HAP-1 (cell line): Measurements from ENCODE around the gene DOCK8.
A peak's percentile ranks its signal among the peaks of the same experiment; 100 is the strongest.

ENCODE experiments used
- DNase-seq, 2 experiments: peaks; one replicate each; pipeline ENCODE4 v3.0.0-alpha.2; 2016 to 2020; ENCODE audit warnings: low spot score in 2 of 2
- H3K27me3 ChIP-seq: fragments of 250-450 bp; sonication (Bioruptor Pico); 2 replicates; pipeline ENCODE4 v1.5.1; 2020; ENCODE audit warnings: low read depth, mild to moderate bottlenecking, moderate library complexity
- H3K36me3 ChIP-seq: fragments of 250-450 bp; sonication (Bioruptor Pico); replicated peaks from 2 replicates; pipeline ENCODE4 v1.5.1; 2020; ENCODE audit warnings: mild to moderate bottlenecking
- H3K4me1 ChIP-seq: fragments of 250-450 bp; sonication (Bioruptor Pico); 2 replicates; pipeline ENCODE4 v1.5.1; 2020; ENCODE audit warnings: mild to moderate bottlenecking
- H3K4me3 ChIP-seq: fragments of 250-450 bp; sonication (Bioruptor Pico); 2 replicates; pipeline ENCODE4 v1.5.1; 2020; ENCODE audit warnings: mild to moderate bottlenecking, moderate library complexity
- H3K9me3 ChIP-seq: fragments of 250-450 bp; sonication (Bioruptor Pico); 2 replicates; pipeline ENCODE4 v1.5.1; 2020; ENCODE audit warnings: mild to moderate bottlenecking, moderate library complexity
- in situ Hi-C: fragments of 300-500 bp; cut with MboI; formaldehyde crosslinking; loops from 3 replicates; pipeline ENCODE4 v1.14.3; 2020; ENCODE audit warnings: low sequenced_read_pairs, inconsistent platforms, mixed read lengths

DOCK8 gene

DNA sequence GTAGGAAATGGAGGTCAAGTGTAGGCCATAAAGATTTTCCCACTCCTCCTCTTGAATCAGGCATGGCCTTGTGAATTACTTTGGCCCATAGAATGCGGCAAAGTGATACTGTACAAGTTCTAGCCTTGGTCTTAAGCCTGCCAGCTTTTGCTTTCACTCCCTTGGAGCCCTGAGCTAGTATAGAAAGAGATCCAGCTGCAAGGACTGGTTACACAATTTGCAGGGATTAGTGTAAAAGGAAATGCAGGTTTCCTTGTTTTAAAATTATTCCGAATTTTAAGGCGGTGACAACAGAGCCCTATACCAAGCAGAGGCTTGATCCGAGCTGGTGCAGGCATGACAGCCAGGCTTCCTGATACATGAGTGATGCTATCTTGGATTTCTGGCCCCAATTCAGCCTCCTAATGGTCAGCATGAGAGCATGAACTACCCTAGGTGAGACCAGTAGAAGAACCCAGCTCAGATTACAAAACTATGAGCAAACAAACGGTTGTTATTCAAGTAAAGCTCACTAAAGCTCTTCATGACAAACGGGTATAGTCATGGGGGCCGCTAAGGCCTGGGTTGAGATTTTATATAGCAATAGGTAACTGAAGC lies 257.9 kb downstream of the DOCK8 start:
- DNase-seq, result no peak
- no peaks in the 10 kb centered on the region for H3K9me3 ChIP-seq
- peaks cover 15% of the 10 kb centered on the region for H3K4me1 ChIP-seq
- H3K36me3 ChIP-seq, result no peaks in the 10 kb centered on the region; the same call in 1 of the 2 replicates
- H3K4me3 ChIP-seq, result no peak overlapping the region
- in situ Hi-C loops, result no loop called here
- H3K27me3 ChIP-seq, result no peaks in the 10 kb centered on the region

DNA sequence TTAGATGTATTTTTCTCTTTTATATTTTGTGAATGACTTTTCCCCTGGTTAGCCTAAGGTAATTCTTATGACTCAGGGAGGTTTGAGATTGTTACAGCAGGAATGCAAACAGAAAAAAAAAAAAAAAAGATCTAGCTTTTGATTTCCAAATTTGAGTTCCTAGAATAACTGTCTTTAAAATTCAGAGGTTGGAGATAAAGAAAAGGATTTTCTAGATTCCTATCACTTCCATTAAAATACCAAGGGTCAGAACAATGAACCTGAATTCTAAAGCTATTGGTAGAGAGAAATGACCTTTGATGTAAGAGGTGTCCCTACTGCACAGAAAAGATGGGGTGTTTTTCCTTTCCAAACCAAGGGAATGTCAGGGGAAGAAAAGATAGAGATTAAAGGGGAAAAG lies 262.5 kb downstream of the DOCK8 start:
- Histone ChIP-seq H3K36me3 (no peaks in the 10 kb centered on the region; the same call in 1 of the 2 replicates), H3K9me3 (0 out of 2 replicates have a peak, but pooled peaks cover 2% of the 10 kb centered on the region), H3K27me3 (no peaks in the 10 kb centered on the region), H3K4me3 (no peak overlapping the region), H3K4me1 (peaks cover 4% of the 10 kb centered on the region)
- peak in 1 of 2 experiments; percentile 49 for DNase-seq
- in situ Hi-C loops, result no loop called here

DNA sequence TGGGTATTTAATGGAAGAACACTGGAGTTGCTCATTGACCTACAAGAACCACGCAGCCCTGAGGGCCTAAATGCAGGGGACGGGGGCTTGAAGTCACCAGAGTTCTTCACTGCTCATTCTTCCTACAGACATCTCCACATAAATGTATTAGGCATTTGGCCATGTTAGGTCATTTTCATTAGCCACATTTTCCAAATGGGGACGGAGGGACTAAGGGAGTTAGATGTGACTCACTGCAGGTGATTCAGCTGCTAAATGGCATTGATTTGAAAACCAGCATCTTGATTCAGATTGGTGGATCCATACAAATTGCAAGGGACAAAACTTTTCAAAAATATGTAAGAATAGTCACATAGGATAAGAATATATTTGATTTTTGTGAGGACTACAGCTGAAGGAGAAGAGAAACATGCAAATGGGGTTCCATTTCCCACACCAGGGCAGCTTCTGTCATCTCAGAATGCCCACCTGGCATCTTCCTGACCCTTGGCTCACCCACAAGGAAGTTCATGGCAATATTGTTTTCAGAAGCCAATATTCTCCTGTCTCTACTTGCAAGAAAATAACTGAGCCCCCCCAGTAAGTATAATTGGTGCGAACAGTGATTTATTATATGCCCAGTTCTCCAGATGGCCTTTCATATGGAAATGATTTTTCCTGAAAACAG lies 264.8 kb downstream of the DOCK8 start:
- Histone ChIP-seq H3K27me3 (no peaks in the 10 kb centered on the region), H3K36me3 (no peaks in the 10 kb centered on the region), H3K4me1 (peaks cover 4% of the 10 kb centered on the region), H3K4me3 (no peak overlapping the region), H3K9me3 (0 out of 2 replicates have a peak, but pooled peaks cover 2% of the 10 kb centered on the region)
- in situ Hi-C loops, result no loop called here
- no peak for DNase-seq

DNA sequence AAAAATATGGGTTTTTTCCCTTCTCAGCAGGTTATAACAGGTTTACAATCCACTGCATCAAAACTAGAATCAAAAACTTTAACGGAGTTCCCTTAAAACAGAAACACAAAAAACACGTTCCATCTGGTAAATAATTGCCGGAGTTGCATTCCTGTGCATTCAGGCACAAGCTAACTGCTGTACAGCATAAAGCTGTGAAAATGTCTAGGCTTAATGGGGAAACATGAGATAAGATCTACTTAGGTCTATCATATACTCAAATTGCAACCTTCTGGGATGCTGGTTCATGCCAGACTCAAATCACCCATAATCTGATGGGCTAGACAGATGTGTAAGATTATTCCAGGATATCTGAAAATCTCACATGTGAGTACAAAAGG lies 265.3 kb downstream of the DOCK8 start:
- no peak overlapping the region for H3K4me3 ChIP-seq
- no peak for DNase-seq
- H3K9me3 ChIP-seq, result 0 out of 2 replicates have a peak, but pooled peaks cover 2% of the 10 kb centered on the region
- no peaks in the 10 kb centered on the region for H3K36me3 ChIP-seq
- no peaks in the 10 kb centered on the region for H3K27me3 ChIP-seq
- in situ Hi-C loops, result no loop called here
- H3K4me1 ChIP-seq, result peaks cover 4% of the 10 kb centered on the region

DNA sequence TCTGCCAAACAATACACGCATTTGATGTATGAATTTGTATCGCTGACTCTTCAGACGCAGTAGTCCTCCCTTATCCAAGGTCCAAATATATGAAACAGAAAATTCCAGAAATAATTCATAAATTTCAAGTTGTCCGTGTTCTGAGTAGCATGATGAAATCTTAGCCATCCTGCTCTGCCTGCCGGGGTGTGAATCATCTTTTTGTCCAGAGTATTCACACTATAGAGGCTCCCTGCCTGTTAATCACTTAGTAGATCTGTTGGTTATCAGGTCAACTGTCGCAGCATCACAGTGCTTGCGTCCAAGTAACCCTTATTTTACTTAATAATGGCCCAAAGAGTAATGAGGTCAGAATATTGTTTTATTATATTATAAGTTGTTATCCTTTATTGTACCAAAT lies 268.1 kb downstream of the DOCK8 start:
- no peak for DNase-seq
- in situ Hi-C loops, result no loop called here
- no peaks in the 10 kb centered on the region for H3K36me3 ChIP-seq

DNA sequence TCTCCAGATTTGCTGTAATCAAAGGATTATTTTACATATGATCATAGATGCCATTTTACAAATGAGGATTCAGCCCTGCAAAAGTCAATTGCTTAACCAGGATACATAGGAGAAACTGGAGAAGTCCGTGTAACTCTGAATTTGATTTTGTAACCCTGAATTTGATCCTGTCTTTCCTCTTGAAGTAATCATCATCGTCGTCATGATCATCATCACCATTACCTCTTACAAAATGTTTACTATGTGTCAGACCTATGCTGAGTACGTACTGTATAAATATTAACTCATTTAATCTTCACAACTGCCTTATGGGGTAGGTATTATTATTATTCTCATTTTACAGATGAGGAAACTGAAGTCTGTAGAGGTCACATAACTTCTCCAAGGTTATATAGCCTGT lies 271.5 kb downstream of the DOCK8 start:
- no peaks in the 10 kb centered on the region for H3K4me1 ChIP-seq

More for the DNA sequence above, 268.1 kb downstream of the DOCK8 start:
- H3K4me1 ChIP-seq, result peaks cover under 1% of the 10 kb centered on the region; the same call in 1 of the 2 replicates
- no peaks in the 10 kb centered on the region for H3K27me3 ChIP-seq
- H3K4me3 ChIP-seq, result no peak overlapping the region
- 0 out of 2 replicates have a peak, but pooled peaks cover 2% of the 10 kb centered on the region for H3K9me3 ChIP-seq

DNA sequence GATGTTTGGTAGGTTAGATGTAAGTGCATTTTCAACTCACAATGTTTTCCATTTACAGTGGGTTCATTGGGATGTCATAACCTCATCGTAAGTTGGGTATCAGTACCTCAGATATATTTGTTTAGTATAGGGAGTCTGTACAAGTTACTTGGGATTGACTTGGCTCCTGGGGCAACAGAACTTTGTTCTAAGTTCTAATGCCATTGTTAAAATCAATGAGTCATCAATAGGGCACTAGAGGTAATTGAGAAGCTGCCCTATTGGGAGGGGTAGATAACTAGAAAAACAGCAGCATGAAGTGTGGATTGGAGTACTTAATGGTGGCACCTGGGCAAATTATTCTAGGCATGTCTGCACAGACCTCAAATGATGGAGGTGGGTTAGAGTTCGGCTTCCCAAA lies 272.8 kb downstream of the DOCK8 start:
- H3K4me1 ChIP-seq, result no peaks in the 10 kb centered on the region
- no peaks in the 10 kb centered on the region for H3K36me3 ChIP-seq
- DNase-seq, result no peak
- H3K4me3 ChIP-seq, result no peak overlapping the region
- in situ Hi-C loops, result no loop called here
- H3K9me3 ChIP-seq, result no peaks in the 10 kb centered on the region
- no peaks in the 10 kb centered on the region for H3K27me3 ChIP-seq

More for the DNA sequence above, 271.5 kb downstream of the DOCK8 start:
- Histone ChIP-seq H3K4me3 (no peak overlapping the region), H3K27me3 (no peaks in the 10 kb centered on the region), H3K9me3 (0 out of 2 replicates have a peak, but pooled peaks cover 2% of the 10 kb centered on the region), H3K36me3 (no peaks in the 10 kb centered on the region)
- in situ Hi-C loops, result no loop called here
- no peak for DNase-seq

DNA sequence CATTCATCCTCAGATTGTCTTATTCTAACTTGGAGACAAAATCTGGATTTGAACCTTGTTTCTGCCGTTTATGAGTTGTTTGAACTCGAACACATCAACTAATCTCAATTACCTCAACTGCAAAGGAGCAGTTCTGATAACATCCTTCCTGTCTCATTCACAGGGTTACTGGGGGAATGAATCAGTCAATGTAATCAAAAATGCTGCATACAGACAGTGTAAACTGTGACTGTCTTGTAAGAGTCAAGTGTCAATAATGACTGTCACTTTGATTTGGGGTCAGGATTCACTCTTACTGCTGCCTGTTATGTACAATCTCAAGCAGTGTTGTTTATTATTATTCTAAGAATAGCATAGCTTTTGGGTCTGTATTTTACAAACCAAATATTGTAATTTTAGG lies 273.8 kb downstream of the DOCK8 start:
- Histone ChIP-seq H3K4me3 (no peak overlapping the region), H3K36me3 (no peaks in the 10 kb centered on the region), H3K9me3 (no peaks in the 10 kb centered on the region), H3K27me3 (no peaks in the 10 kb centered on the region), H3K4me1 (no peaks in the 10 kb centered on the region)
- no peak for DNase-seq
- in situ Hi-C loops, result no loop called here

DNA sequence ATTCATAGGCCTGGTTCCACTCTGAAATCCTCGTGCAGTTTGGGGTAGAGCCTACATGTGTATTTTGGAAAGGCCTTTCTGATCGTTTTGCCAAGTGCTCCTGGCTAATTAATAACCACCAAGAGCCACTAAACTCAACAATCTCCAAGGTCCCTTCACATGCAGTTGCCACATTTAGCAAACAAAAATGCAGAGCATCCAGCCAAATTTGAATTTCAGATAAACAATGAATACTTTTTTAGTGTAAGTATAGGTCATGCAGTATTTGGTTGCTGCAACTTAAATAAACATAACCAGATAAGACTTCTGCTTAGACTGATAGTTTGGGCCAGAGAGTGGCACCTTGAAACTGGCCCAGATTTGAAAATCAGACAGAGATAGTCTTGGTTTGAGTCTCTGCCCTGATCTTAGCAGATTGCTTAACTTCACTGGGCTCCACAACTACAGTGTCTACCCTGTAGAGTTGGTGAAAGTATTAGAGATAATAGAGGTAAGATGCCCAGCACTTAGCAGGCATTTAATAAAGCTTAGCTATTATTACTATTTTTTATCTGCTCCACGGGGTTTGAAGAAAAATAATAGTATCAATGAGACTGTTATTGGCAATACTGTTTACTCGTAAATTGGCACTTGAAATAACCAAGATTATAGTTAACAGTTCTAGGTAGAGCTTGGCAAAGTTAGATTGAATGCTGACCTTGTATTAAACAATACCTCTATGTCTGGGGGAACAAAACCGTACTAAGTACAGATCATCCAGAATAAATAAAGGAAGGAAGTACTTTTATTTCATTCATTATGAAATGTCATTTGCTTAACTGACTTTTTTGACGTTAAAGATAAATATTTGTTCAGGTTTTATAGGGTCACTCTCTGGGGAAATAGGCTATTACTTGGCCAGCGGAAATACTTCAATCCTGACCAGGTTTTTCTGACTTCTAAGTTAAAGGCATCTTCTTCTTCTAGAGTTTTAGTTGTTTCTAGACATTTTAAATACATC lies 274.8 kb downstream of the DOCK8 start:
- H3K4me3 ChIP-seq, result no peak overlapping the region
- no peaks in the 10 kb centered on the region for H3K27me3 ChIP-seq
- H3K36me3 ChIP-seq, result no peaks in the 10 kb centered on the region
- H3K9me3 ChIP-seq, result no peaks in the 10 kb centered on the region
- H3K4me1 ChIP-seq, result no peaks in the 10 kb centered on the region
- in situ Hi-C loops, result no loop called here
- DNase-seq, result no peak

DNA sequence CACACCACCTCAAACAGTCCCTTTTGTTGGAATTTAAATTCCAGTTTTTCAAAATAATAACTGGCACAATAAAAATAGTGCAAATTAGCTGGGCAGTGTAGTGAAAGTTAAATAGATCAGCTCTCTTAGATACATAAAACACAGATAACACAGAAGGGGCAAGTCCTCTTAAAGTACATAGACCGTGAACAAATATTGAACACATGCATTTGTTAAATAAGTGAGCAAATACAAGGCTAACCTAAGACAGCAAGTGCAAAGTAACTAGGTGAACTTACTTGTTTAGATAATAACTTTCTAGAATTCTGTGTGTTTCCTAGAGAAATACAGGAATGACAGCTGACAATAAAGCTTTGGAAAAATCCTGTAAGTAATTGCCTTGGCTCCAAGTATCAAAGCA lies 280.1 kb downstream of the DOCK8 start:
- no peaks in the 10 kb centered on the region for H3K27me3 ChIP-seq
- no peaks in the 10 kb centered on the region for H3K36me3 ChIP-seq
- no peak for DNase-seq
- no peaks in the 10 kb centered on the region for H3K9me3 ChIP-seq
- no peaks in the 10 kb centered on the region for H3K4me1 ChIP-seq
- in situ Hi-C loops, result no loop called here
- no peak overlapping the region for H3K4me3 ChIP-seq

DNA sequence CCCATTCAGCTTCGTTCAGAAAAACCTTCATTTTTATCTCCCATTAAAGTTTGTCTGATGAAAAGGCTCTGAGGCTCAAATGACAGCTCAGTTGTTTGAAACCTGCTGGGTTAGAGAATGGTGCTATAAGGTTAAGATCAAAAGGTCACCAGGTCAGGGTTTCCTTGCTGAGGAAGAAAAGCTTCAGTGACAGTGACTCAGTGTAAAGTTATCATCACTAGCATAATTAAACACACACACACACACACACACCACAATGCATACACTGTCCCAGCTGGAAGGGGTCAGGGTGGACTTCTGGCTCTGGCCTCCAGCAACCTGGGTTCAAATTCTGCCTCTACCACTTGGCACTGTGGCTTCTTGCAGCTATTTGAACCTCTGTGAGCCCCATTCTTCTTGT lies 281.1 kb downstream of the DOCK8 start:
- in situ Hi-C loops, result no loop called here
- no peak overlapping the region for H3K4me3 ChIP-seq
- no peak for DNase-seq
- no peaks in the 10 kb centered on the region for H3K9me3 ChIP-seq
- no peaks in the 10 kb centered on the region for H3K4me1 ChIP-seq
- H3K27me3 ChIP-seq, result no peaks in the 10 kb centered on the region
- no peaks in the 10 kb centered on the region for H3K36me3 ChIP-seq

DNA sequence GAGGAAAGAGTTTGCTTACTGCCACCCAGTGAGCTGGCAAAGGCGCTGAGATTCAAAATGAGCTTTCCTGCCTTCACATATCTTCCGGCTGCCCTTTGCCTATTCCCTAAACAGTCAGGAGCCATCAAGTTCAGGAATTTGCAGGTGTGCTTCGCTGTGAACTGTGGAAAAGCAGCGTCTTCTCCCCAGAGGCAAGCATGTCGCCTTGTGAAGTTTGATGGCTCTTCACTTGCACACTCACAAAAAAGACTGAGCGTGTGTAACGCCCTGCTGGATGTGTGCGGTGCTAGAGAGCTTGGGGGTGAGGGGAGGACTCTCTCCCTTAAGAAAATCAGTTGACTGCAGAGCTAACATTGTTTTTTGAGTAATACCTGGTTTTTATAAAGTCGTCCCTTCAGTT lies 288.7 kb downstream of the DOCK8 start:
- no peaks in the 10 kb centered on the region for H3K36me3 ChIP-seq
- H3K4me3 ChIP-seq, result no peak overlapping the region
- H3K4me1 ChIP-seq, result peaks cover 19% of the 10 kb centered on the region
- in situ Hi-C loops, result no loop called here
- no peak for DNase-seq
- no peaks in the 10 kb centered on the region for H3K9me3 ChIP-seq
- no peaks in the 10 kb centered on the region for H3K27me3 ChIP-seq

DNA sequence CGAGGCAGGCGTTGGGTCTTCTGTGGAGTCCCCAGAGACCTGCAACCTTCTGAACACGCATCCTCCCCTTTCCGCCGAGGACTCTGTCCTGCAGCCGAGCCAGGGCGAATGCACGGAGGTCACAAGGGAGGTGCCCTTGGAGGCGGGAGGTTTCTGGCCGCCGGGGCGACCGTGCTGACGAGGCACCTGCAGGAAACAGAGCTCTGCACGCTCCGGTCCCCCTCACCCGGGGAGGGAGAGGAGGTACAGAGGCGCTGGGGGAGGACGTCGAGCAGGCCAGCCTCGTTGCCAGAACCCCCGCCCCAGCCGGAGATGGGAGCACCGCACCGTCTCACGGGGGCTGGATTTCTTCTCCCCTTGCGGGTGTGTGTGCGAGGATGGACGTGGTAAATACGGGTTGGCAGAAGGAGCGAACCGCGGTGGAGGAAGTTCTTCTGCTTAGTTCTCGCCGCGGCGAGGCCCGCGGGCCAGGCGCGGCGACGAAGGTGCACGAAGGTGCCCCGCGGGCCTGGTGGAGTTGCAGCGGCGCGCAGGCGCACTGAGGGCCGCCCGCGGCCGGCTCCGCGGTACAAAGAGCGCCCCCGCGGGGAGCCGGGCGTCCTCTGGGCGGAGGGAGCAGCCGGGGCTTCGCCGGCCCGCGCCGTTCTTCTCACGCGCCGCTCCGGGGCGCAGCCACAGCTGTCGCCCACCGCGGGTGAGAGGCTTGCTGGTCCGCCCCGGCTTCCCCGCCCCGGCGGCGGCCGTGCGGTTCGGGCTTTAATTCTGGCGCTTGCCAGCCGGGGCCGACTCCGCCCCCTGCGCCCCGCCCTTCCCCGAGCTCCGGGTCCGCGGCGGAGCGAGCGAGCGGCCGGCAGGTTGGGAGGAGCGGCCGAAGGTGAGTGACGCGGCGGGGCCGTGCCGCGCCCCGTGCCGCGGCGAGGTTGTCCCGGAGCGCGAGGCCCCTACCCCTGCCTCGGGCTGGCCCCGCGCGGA lies 289.5 kb downstream of the DOCK8 start, which contains the start of gene KANK1:
TSS of gene KANK1 (plus strand) at position 815 of the 972 bp plus-strand sequence.
- Histone ChIP-seq H3K4me1 (peaks cover 19% of the 10 kb centered on the region), H3K36me3 (no peaks in the 10 kb centered on the region), H3K4me3 (peak within 1 kb of the TSS; percentile 51), H3K27me3 (no peaks in the 10 kb centered on the region), H3K9me3 (no peaks in the 10 kb centered on the region)
- in situ Hi-C loops, result no loop called here
- peak; percentile 68 to 88 for DNase-seq
